SK-N-SH (cell line): Measurements from ENCODE around the gene ADAMTS2. TPM values are rescaled to one million over a fixed set of nuclear protein-coding genes. Genes with fewer than 3 reads are reported as not detected.

Experiments
- CTCF ChIA-PET: fragments of 300-600, 350-600 bp; formaldehyde crosslinking; extraction: SDS; loops from one replicate; lab custom pipeline; 2021; lab: Yijun Ruan, JAX
- POLR2A ChIA-PET: fragments of 350-600 bp; sonication (Branson Sonifier 250); formaldehyde crosslinking; extraction: SDS; loops from one replicate; lab custom pipeline; 2020; ENCODE audit warnings: antibody characterized with exemption, inconsistent platforms; lab: Yijun Ruan, JAX
- DNase-seq: peaks from one replicate; pipeline ENCODE4 v3.0.0; 2012
- H2AFZ ChIP-seq: fragments of 200-600 bp; sonication (generic); 2 replicates; pipeline ENCODE4 v1.8.1; 2016; ENCODE audit warnings: antibody characterized with exemption, mild to moderate bottlenecking, low read depth
- H3F3A ChIP-seq: fragments of 200-600 bp; sonication (generic); replicated peaks from 2 replicates; pipeline ENCODE3; 2016; ENCODE audit warnings: antibody characterized with exemption, mild to moderate bottlenecking; ENCODE audit not compliant: insufficient read depth
- H3K27ac ChIP-seq, 2 experiments: fragments of 200-500 bp in 1 of 2; fragments of 200-600 bp in 1 of 2; sonication (Bioruptor generic) in 1 of 2; sonication (generic), shearing (Covaris generic) in 1 of 2; 2 replicates each; pipeline versions ENCODE4 v1.5.1 to v1.6.1; 2014 to 2016; ENCODE audit warnings: low read depth in 2 of 2, inconsistent platforms in 1 of 2, low read length in 1 of 2, mild to moderate bottlenecking in 1 of 2, mixed read lengths in 1 of 2
- H3K27me3 ChIP-seq: fragments of 200-600 bp; sonication (generic), shearing (Covaris generic); 2 replicates; pipeline ENCODE4 v1.6.1; 2016; ENCODE audit warnings: mixed run types; ENCODE audit not compliant: insufficient read depth
- H3K36me3 ChIP-seq, 2 experiments: fragments of 200-500 bp in 1 of 2; fragments of 200-600 bp in 1 of 2; sonication (Bioruptor generic) in 1 of 2; sonication (generic) in 1 of 2; replicated peaks in 1 of 2; 2 replicates each; pipeline versions ENCODE3 to v1.5.1; 2014 to 2016; ENCODE audit warnings: low read length in 1 of 2, mild to moderate bottlenecking in 1 of 2; ENCODE audit not compliant: insufficient read depth in 2 of 2, control insufficient read depth in 1 of 2
- H3K4me1 ChIP-seq, 2 experiments: fragments of 200-500 bp in 1 of 2; fragments of 200-600 bp in 1 of 2; sonication (Bioruptor generic) in 1 of 2; sonication (generic), shearing (Covaris generic) in 1 of 2; 2 replicates each; pipeline versions ENCODE4 v1.5.1 to v1.6.1; 2014 to 2016; ENCODE audit warnings: low read depth in 1 of 2, low read length in 1 of 2, mixed run types in 1 of 2; ENCODE audit not compliant: insufficient read depth in 2 of 2, control insufficient read depth in 1 of 2
- H3K4me2 ChIP-seq: fragments of 200-600 bp; sonication (generic), shearing (Covaris generic); 2 replicates; pipeline ENCODE4 v1.6.1; 2017; ENCODE audit warnings: mixed run types
- H3K4me3 ChIP-seq, 2 experiments: fragments of 200-500 bp in 1 of 2; fragments of 200-600 bp in 1 of 2; sonication (Bioruptor generic) in 1 of 2; sonication (generic), shearing (Covaris generic) in 1 of 2; 2 replicates each; pipeline versions ENCODE4 v1.5.1 to v1.8.1; 2014 to 2016; ENCODE audit warnings: low read depth in 2 of 2, inconsistent platforms in 1 of 2, low read length in 1 of 2, mild to moderate bottlenecking in 1 of 2, mixed read lengths in 1 of 2, moderate library complexity in 1 of 2
- H3K79me2 ChIP-seq: fragments of 200-600 bp; sonication (generic); 2 replicates; pipeline ENCODE4 v1.8.1; 2017; ENCODE audit warnings: mild to moderate bottlenecking; ENCODE audit not compliant: insufficient read depth
- H3K9ac ChIP-seq: fragments of 200-600 bp; sonication (generic); 2 replicates; pipeline ENCODE4 v1.6.1; 2017; ENCODE audit warnings: mixed run types
- H3K9me2 ChIP-seq: fragments of 200-600 bp; sonication (generic); 2 replicates; pipeline ENCODE4 v1.6.1; 2017; ENCODE audit warnings: mixed run types
- H3K9me3 ChIP-seq: fragments of 200-600 bp; sonication (generic); 2 replicates; pipeline ENCODE4 v1.6.1; 2017; ENCODE audit warnings: mixed run types, mild to moderate bottlenecking, moderate library complexity
- H4K20me1 ChIP-seq: fragments of 200-600 bp; sonication (generic); 2 replicates; pipeline ENCODE4 v1.6.1; 2017; ENCODE audit warnings: mild to moderate bottlenecking, mixed run types; ENCODE audit not compliant: insufficient read depth
- ELF1 ChIP-seq: IDR thresholded peaks from 2 replicates; pipeline ENCODE4 v1.4.0; 2012
- EP300 ChIP-seq, 2 experiments: IDR thresholded peaks; 2 replicates each; pipeline versions ENCODE4 v1.4.0 to v1.6.1; 2012; ENCODE audit warnings: borderline replicate concordance in 1 of 2, low read depth in 1 of 2, low read length in 1 of 2
- FOSL2 ChIP-seq: IDR thresholded peaks from 2 replicates; pipeline ENCODE4 v1.4.0; 2012; ENCODE audit warnings: low read depth, mild to moderate bottlenecking, moderate library complexity, borderline replicate concordance
- FOXM1 ChIP-seq: IDR thresholded peaks from 2 replicates; pipeline ENCODE4 v1.4.0; 2012; ENCODE audit warnings: low read depth, mild to moderate bottlenecking
- GABPA ChIP-seq: IDR thresholded peaks from 2 replicates; pipeline ENCODE4 v1.4.0; 2012; ENCODE audit warnings: low read depth, mild to moderate bottlenecking
- IRF3 ChIP-seq: fragments of 150-350 bp; IDR thresholded peaks from 2 replicates; pipeline ENCODE4 v1.6.1; 2016; ENCODE audit warnings: mild to moderate bottlenecking, low read depth, low read length
- MXI1 ChIP-seq: IDR thresholded peaks from 2 replicates; pipeline ENCODE4 v1.6.1; 2012; ENCODE audit warnings: mild to moderate bottlenecking, low read depth, low read length, improper control_type of control experiment
- NFIC ChIP-seq: IDR thresholded peaks from 2 replicates; pipeline ENCODE4 v1.4.0; 2012; ENCODE audit warnings: borderline replicate concordance
- NRF1 ChIP-seq: IDR thresholded peaks from 2 replicates; pipeline ENCODE4 v1.6.1; 2012; ENCODE audit warnings: low read depth, mild to moderate bottlenecking, low read length
- RFX5 ChIP-seq: IDR thresholded peaks from 2 replicates; pipeline ENCODE4 v1.6.1; 2012; ENCODE audit warnings: mild to moderate bottlenecking, improper control_type of control experiment, low read length
- SIN3A ChIP-seq: IDR thresholded peaks from 2 replicates; pipeline ENCODE4 v1.6.1; 2012; ENCODE audit warnings: low read depth, mild to moderate bottlenecking, low read length, moderate library complexity, borderline replicate concordance
- SMC3 ChIP-seq: IDR thresholded peaks from 2 replicates; pipeline ENCODE4 v1.6.1; 2012; ENCODE audit warnings: low read depth, low read length, improper control_type of control experiment
- TAF1 ChIP-seq: IDR thresholded peaks from 2 replicates; pipeline ENCODE4 v1.6.1; 2012; ENCODE audit warnings: low read depth, mild to moderate bottlenecking, low read length, moderate library complexity, borderline replicate concordance
- USF1 ChIP-seq: IDR thresholded peaks from 2 replicates; pipeline ENCODE4 v1.4.0; 2012; ENCODE audit warnings: low read depth, borderline replicate concordance
- USF2 ChIP-seq: fragments of 150-350 bp; IDR thresholded peaks from 2 replicates; pipeline ENCODE4 v1.6.1; 2017; ENCODE audit warnings: antibody characterized with exemption, low read length, low read depth, borderline replicate concordance
- WGBS: methylation state at CpG from one replicate; pipeline ENCODE4 v1.1.6; 2017; ENCODE audit warnings: low lambda C conversion rate; 5-methylcytosine and 5-hydroxymethylcytosine counted together
- polyA plus RNA-seq, 3 experiments: library from polyadenylated mRNA; depleted of rRNA; stranded (reverse); fragments of >200 nt; gene quantifications; 2 replicates each; pipeline ENCODE4 v1.2.3, GENCODE V29; 2012

The ADAMTS2 gene
- polyA plus RNA-seq, 1 of the 3 experiments (the other 2 are of a cell fraction): 0.12 TPM

GRCh38 chr5:179330186-179330900, 14.9 kb downstream of the ADAMTS2 start:
- ChIA-PET POLR2A (no interaction called here), CTCF (interaction anchor here (1.7 kb wide), 1 partner anchor 163 kb away, joined by 9 read pairs; no protein-coding TSS in a partner anchor)
- H3K4me1 ChIP-seq: peaks cover 0 to 65% of the 10 kb centered on the region in 2 experiments; a peak in 2 of 4 replicates
- H3F3A ChIP-seq: no peaks in the 10 kb centered on the region
- no peaks in the 10 kb centered on the region for H3K9me3 ChIP-seq
- no peak overlapping the region for H3K4me3 ChIP-seq
- no peak overlapping the region for H2AFZ ChIP-seq
- DNase-seq: no peak
- H3K4me2 ChIP-seq: no peak overlapping the region
- no peaks in the 10 kb centered on the region for H3K27me3 ChIP-seq
- H3K9ac ChIP-seq: no peak overlapping the region
- 42% methylated on average over 10 of the region's 13 CpGs for WGBS
- TF ChIP-seq RFX5: no peak
- no peak for TF ChIP-seq NRF1
- TF ChIP-seq USF1: no peak
- TF ChIP-seq TAF1: no peak
- no peak for TF ChIP-seq SMC3
- TF ChIP-seq GABPA: no peak
- TF ChIP-seq USF2: no peak
- no peak for TF ChIP-seq FOXM1
- no peak for TF ChIP-seq ELF1
- no peak for TF ChIP-seq NFIC
- no peak for TF ChIP-seq IRF3
- no peak for TF ChIP-seq FOSL2
- no peak for TF ChIP-seq MXI1
- no peak for TF ChIP-seq EP300 (IDR thresholded peaks at IDR 0.05; ENCODE audit: borderline replicate concordance in 1 of 2, low read depth in 1 of 2, low read length in 1 of 2)
- TF ChIP-seq SIN3A: no peak
- TF ChIP-seq, all 33 proteins: peak for 0
- H3K36me3 ChIP-seq: no peaks in the 10 kb centered on the region
- H3K9me2 ChIP-seq: no peaks in the 10 kb centered on the region
- H3K79me2 ChIP-seq: no peaks in the 10 kb centered on the region
- H4K20me1 ChIP-seq: no peaks in the 10 kb centered on the region
- peak overlapping the region in 1 of 2 experiments; percentile 93; a peak in 2 of 4 replicates for H3K27ac ChIP-seq
